DOHH2 (cell line): ENCODE measurements around the gene H2AZ2.

ENCODE experiments used
- H3F3A ChIP-seq: fragments of 200-600 bp; sonication (generic), shearing (Covaris generic); 2 replicates; pipeline ENCODE4 v1.6.0; 2016; ENCODE audit warnings: antibody characterized with exemption, mild to moderate bottlenecking; ENCODE audit not compliant: control insufficient read depth, insufficient read depth
- H3K27ac ChIP-seq: fragments of 200-600 bp; sonication (generic); 2 replicates; pipeline ENCODE4 v1.5.1; 2014; ENCODE audit warnings: low read depth, mild to moderate bottlenecking, low read length, moderate library complexity
- H3K27me3 ChIP-seq: fragments of 200-600 bp; sonication (generic); 2 replicates; pipeline ENCODE4 v1.6.1; 2014; ENCODE audit warnings: mild to moderate bottlenecking, low read length, mixed read lengths; ENCODE audit not compliant: control insufficient read depth
- H3K36me3 ChIP-seq: fragments of 200-600 bp; sonication (generic); 2 replicates; pipeline ENCODE4 v1.6.1; 2014; ENCODE audit warnings: mild to moderate bottlenecking, low read length, moderate library complexity, mixed read lengths; ENCODE audit not compliant: control insufficient read depth
- H3K4me1 ChIP-seq: fragments of 200-600 bp; sonication (generic); 2 replicates; pipeline ENCODE4 v1.6.1; 2014; ENCODE audit warnings: mild to moderate bottlenecking, low read length, mixed read lengths; ENCODE audit not compliant: control insufficient read depth
- H3K4me2 ChIP-seq: fragments of 200-600 bp; sonication (generic); 2 replicates; pipeline ENCODE4 v1.6.0; 2014; ENCODE audit warnings: mild to moderate bottlenecking, low read length, moderate library complexity
- H3K4me3 ChIP-seq: fragments of 200-600 bp; sonication (generic); 2 replicates; pipeline ENCODE4 v1.5.1; 2014; ENCODE audit warnings: mild to moderate bottlenecking, low read length, mixed read lengths
- H3K79me2 ChIP-seq: fragments of 200-600 bp; sonication (generic); 2 replicates; pipeline ENCODE4 v1.6.1; 2014; ENCODE audit warnings: mild to moderate bottlenecking, low read length, mixed read lengths; ENCODE audit not compliant: control insufficient read depth
- H3K9me2 ChIP-seq: fragments of 200-600 bp; sonication (generic); replicated peaks from 2 replicates; pipeline ENCODE4 v1.6.1; 2014; ENCODE audit warnings: mild to moderate bottlenecking, low read length, mixed read lengths; ENCODE audit not compliant: control insufficient read depth
- H3K9me3 ChIP-seq: fragments of 200-600 bp; sonication (generic); 2 replicates; pipeline ENCODE4 v1.6.1; 2014; ENCODE audit warnings: antibody characterized with exemption, low read length, mixed read lengths; ENCODE audit not compliant: control insufficient read depth, insufficient read depth
- H4K20me1 ChIP-seq: fragments of 200-600 bp; sonication (generic); 2 replicates; pipeline ENCODE4 v1.6.0; 2014; ENCODE audit warnings: low read depth, mild to moderate bottlenecking, antibody characterized with exemption, low read length, moderate library complexity; ENCODE audit not compliant: control insufficient read depth, insufficient read depth
- EZH2phosphoT487 ChIP-seq: fragments of 200-600 bp; sonication (generic); IDR thresholded peaks from 2 replicates; pipeline ENCODE4 v1.6.1; 2017; ENCODE audit warnings: borderline replicate concordance, mild to moderate bottlenecking, antibody characterized with exemption, low read length, moderate library complexity, mixed read lengths
- TF ChIP-seq, protein P1 (sequence below): fragments of 200-600 bp; sonication (generic); IDR thresholded peaks from one replicate; pipeline ENCODE4 v1.5.1; 2014; ENCODE audit warnings: antibody characterized with exemption, mild to moderate bottlenecking, low read depth, low read length; ENCODE audit not compliant: poor library complexity, severe bottlenecking

H2AZ2 gene

DNA sequence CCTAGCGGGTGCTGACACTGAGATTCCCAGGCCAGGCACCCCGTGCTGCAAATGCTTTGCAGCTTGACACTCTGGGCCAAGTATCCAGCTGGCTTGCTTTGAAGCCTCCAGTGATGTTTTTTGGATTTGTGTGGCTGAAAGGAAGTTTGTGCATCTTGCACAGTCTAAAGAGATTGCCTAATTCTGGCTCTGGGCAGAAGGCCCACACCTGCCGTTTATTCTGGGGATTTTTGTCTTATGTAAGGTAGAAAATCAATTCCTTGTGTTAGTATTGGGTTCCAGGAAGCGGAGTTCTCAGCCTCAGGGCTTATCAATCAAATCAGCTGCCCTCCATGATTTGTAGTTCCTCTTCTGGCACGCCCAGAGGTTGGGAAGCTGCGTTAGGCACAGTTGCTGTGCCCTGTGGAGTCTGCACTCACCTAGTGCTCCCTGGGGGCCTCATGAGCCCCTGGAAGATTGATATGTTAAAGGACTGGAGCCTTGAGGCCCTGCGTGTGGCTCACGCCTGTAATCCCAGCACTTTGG, 45.9 kb upstream of the H2AZ2 start:
- H3K79me2 ChIP-seq: no peaks in the 10 kb centered on the region
- TF ChIP-seq, protein P1, sequence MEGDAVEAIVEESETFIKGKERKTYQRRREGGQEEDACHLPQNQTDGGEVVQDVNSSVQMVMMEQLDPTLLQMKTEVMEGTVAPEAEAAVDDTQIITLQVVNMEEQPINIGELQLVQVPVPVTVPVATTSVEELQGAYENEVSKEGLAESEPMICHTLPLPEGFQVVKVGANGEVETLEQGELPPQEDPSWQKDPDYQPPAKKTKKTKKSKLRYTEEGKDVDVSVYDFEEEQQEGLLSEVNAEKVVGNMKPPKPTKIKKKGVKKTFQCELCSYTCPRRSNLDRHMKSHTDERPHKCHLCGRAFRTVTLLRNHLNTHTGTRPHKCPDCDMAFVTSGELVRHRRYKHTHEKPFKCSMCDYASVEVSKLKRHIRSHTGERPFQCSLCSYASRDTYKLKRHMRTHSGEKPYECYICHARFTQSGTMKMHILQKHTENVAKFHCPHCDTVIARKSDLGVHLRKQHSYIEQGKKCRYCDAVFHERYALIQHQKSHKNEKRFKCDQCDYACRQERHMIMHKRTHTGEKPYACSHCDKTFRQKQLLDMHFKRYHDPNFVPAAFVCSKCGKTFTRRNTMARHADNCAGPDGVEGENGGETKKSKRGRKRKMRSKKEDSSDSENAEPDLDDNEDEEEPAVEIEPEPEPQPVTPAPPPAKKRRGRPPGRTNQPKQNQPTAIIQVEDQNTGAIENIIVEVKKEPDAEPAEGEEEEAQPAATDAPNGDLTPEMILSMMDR: no peak
- no peak for TF ChIP-seq EZH2phosphoT487

DNA sequence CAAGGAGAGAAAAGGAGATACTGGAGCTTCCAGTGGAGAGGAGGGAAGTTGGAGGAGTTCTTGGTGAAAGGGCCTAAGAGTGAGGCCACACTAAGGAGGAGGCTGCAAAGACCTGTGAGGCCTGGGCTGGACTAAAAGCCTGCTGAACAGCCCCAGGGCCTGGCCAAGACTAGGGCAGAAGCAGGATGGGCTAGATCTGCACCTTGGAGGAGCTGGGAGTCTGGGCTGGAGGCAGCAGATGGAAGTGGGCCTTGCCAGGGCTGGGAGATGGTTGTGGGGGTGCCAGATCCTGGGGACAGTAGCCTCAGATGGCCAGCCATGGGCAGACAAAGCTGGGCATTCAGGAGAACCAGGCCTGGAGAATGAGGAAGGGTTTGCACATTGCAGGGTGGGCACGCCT, 43.9 kb upstream of the H2AZ2 start:
- Histone ChIP-seq H3K36me3 (no peaks in the 10 kb centered on the region), H3K4me1 (peaks cover 23% of the 10 kb centered on the region), H4K20me1 (no peaks in the 10 kb centered on the region), H3K4me3 (no peak overlapping the region), H3K4me2 (no peak overlapping the region), H3K79me2 (peaks cover 2% of the 10 kb centered on the region), H3F3A (peaks cover 6% of the 10 kb centered on the region; the same call in 1 of the 2 replicates), H3K27ac (no peak overlapping the region), H3K9me2 (no peaks in the 10 kb centered on the region), H3K27me3 (no peaks in the 10 kb centered on the region), H3K9me3 (no peaks in the 10 kb centered on the region)
- TF ChIP-seq, protein P1: no peak
- TF ChIP-seq EZH2phosphoT487: no peak

More for the DNA sequence above, 45.9 kb upstream of the H2AZ2 start:
- Histone ChIP-seq H3K27ac (no peak overlapping the region), H3K9me2 (no peaks in the 10 kb centered on the region), H3K9me3 (no peaks in the 10 kb centered on the region), H3K4me3 (no peak overlapping the region), H3K4me1 (peaks cover 19% of the 10 kb centered on the region), H3K27me3 (no peaks in the 10 kb centered on the region), H3K4me2 (no peak overlapping the region), H3K36me3 (no peaks in the 10 kb centered on the region), H4K20me1 (no peaks in the 10 kb centered on the region), H3F3A (no peaks in the 10 kb centered on the region; the same call in 1 of the 2 replicates)

DNA sequence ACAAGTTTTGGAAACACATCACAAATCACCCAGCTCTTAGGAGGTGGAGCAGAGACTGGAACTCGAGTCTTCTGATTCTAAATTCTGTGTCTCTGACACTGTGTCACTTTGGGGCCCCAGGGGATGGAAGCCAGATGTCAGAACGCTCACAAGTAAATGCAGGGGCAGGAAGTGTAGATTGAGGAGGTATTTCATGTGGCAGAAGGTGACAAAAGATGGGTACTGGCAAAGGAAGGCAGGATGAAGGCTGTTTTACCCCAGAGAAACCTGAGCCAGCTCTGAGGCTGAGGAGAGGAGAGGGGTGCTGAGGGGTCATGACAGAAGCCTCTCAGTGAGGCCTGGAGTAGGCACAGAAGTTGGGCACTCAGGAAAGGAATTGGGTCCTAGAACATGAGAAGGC, 43.5 kb upstream of the H2AZ2 start:
- Histone ChIP-seq H3K79me2 (peaks cover 6% of the 10 kb centered on the region), H3F3A (peaks cover 6% of the 10 kb centered on the region; the same call in 1 of the 2 replicates), H3K4me1 (peaks cover 27% of the 10 kb centered on the region), H3K36me3 (no peaks in the 10 kb centered on the region), H3K27ac (no peak overlapping the region), H3K4me2 (no peak overlapping the region), H3K4me3 (no peak overlapping the region), H4K20me1 (no peaks in the 10 kb centered on the region), H3K9me3 (no peaks in the 10 kb centered on the region), H3K27me3 (no peaks in the 10 kb centered on the region), H3K9me2 (no peaks in the 10 kb centered on the region)
- TF ChIP-seq EZH2phosphoT487: no peak
- TF ChIP-seq, protein P1: no peak
